ENCODE measurements around the gene OR1E2.
"Not testable (repeated sequence)": the region's sequence is repeated elsewhere in the genome, so short reads cannot be mapped to it uniquely, and the experiment has no call there.

The OR1E2 gene

GRCh38 chr17:3415610-3416009 lies 18.0 kb downstream of the OR1E2 start:
- ATAC-seq: no peak
- no peak for TF ChIP-seq ZC3H10 (CRISPR knock-in tag; IDR thresholded peaks at IDR 0.05)
- no peak for TF ChIP-seq GLIS3 (CRISPR knock-in tag; IDR thresholded peaks at IDR 0.05)
- no peak for TF ChIP-seq CREB5 (CRISPR knock-in tag; IDR thresholded peaks at IDR 0.05; ENCODE audit: low read depth)
- no peak for TF ChIP-seq RARB (CRISPR knock-in tag; IDR thresholded peaks at IDR 0.05)
- TF ChIP-seq PATZ1 (CRISPR knock-in tag; IDR thresholded peaks at IDR 0.05; ENCODE audit: borderline replicate concordance): no peak
- no peak for TF ChIP-seq TCF4 (CRISPR knock-in tag; IDR thresholded peaks at IDR 0.05; ENCODE audit: borderline replicate concordance)
- TF ChIP-seq TSHZ2 (CRISPR knock-in tag; IDR thresholded peaks at IDR 0.05): no peak
- no peak for TF ChIP-seq BACH2 (CRISPR knock-in tag; IDR thresholded peaks at IDR 0.05; ENCODE audit: borderline replicate concordance)
- no peak for TF ChIP-seq TOX (CRISPR knock-in tag; IDR thresholded peaks at IDR 0.05; ENCODE audit: borderline replicate concordance)
- no peak for TF ChIP-seq ZFP30 (CRISPR knock-in tag; IDR thresholded peaks at IDR 0.05)
- no peak for TF ChIP-seq CSDC2 (CRISPR knock-in tag; IDR thresholded peaks at IDR 0.05)
- TF ChIP-seq ZFP3 (CRISPR knock-in tag; IDR thresholded peaks at IDR 0.05): no peak
- no peak for TF ChIP-seq ARNTL (CRISPR knock-in tag; IDR thresholded peaks at IDR 0.05; ENCODE audit: borderline replicate concordance, low read depth)
- no peak for TF ChIP-seq OSR1 (CRISPR knock-in tag; IDR thresholded peaks at IDR 0.05)
- TF ChIP-seq ZNF8 (CRISPR knock-in tag; IDR thresholded peaks at IDR 0.05): no peak
- no peak for TF ChIP-seq ZNF565 (CRISPR knock-in tag; conservative IDR thresholded peaks at IDR 0.05; ENCODE audit: low read depth)
- TF ChIP-seq CSRNP3 (CRISPR knock-in tag; IDR thresholded peaks at IDR 0.05): no peak
- no peak for TF ChIP-seq PPARA (CRISPR knock-in tag; IDR thresholded peaks at IDR 0.05; ENCODE audit: borderline replicate concordance)
- TF ChIP-seq SNAI2 (CRISPR knock-in tag; IDR thresholded peaks at IDR 0.05): no peak

- ATAC-seq: not testable (repeated sequence)
Measured at GRCh38 chr17:3412216-3412615, 21.4 kb downstream of the OR1E2 start.

GRCh38 chr17:3411070-3411469 lies 22.6 kb downstream of the OR1E2 start, which contains the start of gene OR3A3:
Gene OR3A3, plus strand, starts transcription at chr17:3411370.
- TF ChIP-seq POU6F1 (CRISPR knock-in tag; IDR thresholded peaks at IDR 0.05; ENCODE audit: borderline replicate concordance, low read depth) (no peak), ZNF565 (CRISPR knock-in tag; conservative IDR thresholded peaks at IDR 0.05; ENCODE audit: low read depth) (no peak), ISL1 (CRISPR knock-in tag; IDR thresholded peaks at IDR 0.05) (no peak), RARB (CRISPR knock-in tag; IDR thresholded peaks at IDR 0.05) (no peak), ZFP3 (CRISPR knock-in tag; IDR thresholded peaks at IDR 0.05) (no peak), ZNF8 (CRISPR knock-in tag; IDR thresholded peaks at IDR 0.05) (no peak), ZC3H10 (CRISPR knock-in tag; IDR thresholded peaks at IDR 0.05) (no peak), CSRNP3 (CRISPR knock-in tag; IDR thresholded peaks at IDR 0.05) (no peak), TOX (CRISPR knock-in tag; IDR thresholded peaks at IDR 0.05; ENCODE audit: borderline replicate concordance) (no peak), ESRRG (CRISPR knock-in tag; IDR thresholded peaks at IDR 0.05) (no peak), CREB5 (CRISPR knock-in tag; IDR thresholded peaks at IDR 0.05; ENCODE audit: low read depth) (no peak), ARNTL (CRISPR knock-in tag; IDR thresholded peaks at IDR 0.05; ENCODE audit: borderline replicate concordance, low read depth) (no peak), BACH2 (CRISPR knock-in tag; IDR thresholded peaks at IDR 0.05; ENCODE audit: borderline replicate concordance) (no peak)
- no peak for ATAC-seq

GRCh38 chr17:3403856-3404255 lies 29.8 kb downstream of the OR1E2 start:
- not testable (repeated sequence) for ATAC-seq

Data from SK-N-SH treated with all-trans-retinoic acid at 6 μM for 48 hours (cell line).